Prostate gland (tissue), 2 donors: ENCODE data around the gene FUZ.

Experiments used
- POLR2A ChIP-seq: fragments of 450-650 bp; IDR thresholded peaks from one replicate; pipeline ENCODE4 v1.6.1; 2016; ENCODE audit warnings: antibody characterized with exemption, mild to moderate bottlenecking
- POLR2AphosphoS5 ChIP-seq: sonication (generic); formaldehyde crosslinking; IDR thresholded peaks from one replicate; pipeline ENCODE4 v1.6.1; 2017; ENCODE audit warnings: antibody characterized with exemption
- TF ChIP-seq, protein P1 (sequence below), 4 experiments: fragments of 200-600 bp in 2 of 4; fragments of 450-650 bp in 2 of 4; sonication (generic) in 2 of 4; IDR thresholded peaks; 1 replicate in 3 of 4; 2 replicates in 1 of 4; pipeline ENCODE4 v1.5.1; 2016 to 2019; ENCODE audit warnings: antibody characterized with exemption in 4 of 4, mild to moderate bottlenecking in 2 of 4, moderate library complexity in 2 of 4

DNA sequence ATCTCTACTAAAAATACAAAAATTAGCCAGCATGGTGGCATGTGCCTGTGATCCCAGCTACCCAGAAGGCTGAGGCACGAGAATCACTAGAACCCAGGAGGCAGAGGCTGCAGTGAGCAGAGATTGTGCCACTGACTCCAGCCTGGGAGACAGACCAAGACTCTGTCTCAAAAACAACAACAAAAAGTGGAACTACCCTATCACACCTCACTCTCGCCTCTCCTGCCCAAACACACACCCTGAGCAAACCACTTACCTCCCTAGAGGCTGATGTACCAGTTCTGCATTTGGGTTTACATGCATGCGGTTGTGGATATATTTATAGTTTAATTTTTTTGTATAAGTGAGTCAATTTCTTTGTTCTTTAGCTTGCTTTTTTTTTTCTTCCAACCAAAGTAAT, 30.2 kb upstream of the FUZ start:
- TF ChIP-seq POLR2A, result no peak
- TF ChIP-seq, protein P1, sequence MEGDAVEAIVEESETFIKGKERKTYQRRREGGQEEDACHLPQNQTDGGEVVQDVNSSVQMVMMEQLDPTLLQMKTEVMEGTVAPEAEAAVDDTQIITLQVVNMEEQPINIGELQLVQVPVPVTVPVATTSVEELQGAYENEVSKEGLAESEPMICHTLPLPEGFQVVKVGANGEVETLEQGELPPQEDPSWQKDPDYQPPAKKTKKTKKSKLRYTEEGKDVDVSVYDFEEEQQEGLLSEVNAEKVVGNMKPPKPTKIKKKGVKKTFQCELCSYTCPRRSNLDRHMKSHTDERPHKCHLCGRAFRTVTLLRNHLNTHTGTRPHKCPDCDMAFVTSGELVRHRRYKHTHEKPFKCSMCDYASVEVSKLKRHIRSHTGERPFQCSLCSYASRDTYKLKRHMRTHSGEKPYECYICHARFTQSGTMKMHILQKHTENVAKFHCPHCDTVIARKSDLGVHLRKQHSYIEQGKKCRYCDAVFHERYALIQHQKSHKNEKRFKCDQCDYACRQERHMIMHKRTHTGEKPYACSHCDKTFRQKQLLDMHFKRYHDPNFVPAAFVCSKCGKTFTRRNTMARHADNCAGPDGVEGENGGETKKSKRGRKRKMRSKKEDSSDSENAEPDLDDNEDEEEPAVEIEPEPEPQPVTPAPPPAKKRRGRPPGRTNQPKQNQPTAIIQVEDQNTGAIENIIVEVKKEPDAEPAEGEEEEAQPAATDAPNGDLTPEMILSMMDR (IDR thresholded peaks at IDR 0.05), result no peak
- no peak for TF ChIP-seq POLR2AphosphoS5
